ENCODE data around the gene SDCBP2. TPM values are rescaled to one million over a fixed set of nuclear protein-coding genes. Genes with fewer than 3 reads are reported as not detected.
A peak's percentile ranks its signal among the peaks of the same experiment; 100 is the strongest.

The SDCBP2 gene
- total and polyA plus RNA-seq, 4 donors, result 4.1 to 20.1 (median 14.3) TPM

- WGBS (ENCODE audit: insufficient coverage), result 100% methylated on average over 2 of the region's 3 CpGs
- H3K27ac ChIP-seq (ENCODE audit: low read depth, low read length), result no peak overlapping the region
- peaks cover 9% of the 10 kb centered on the region for H3K36me3 ChIP-seq (ENCODE audit: control insufficient read depth, insufficient read depth, low read length)
- H3K27me3 ChIP-seq (ENCODE audit: control insufficient read depth, insufficient read depth, low read length), result no peaks in the 10 kb centered on the region
- peaks cover 42% of the 10 kb centered on the region for H3K4me1 ChIP-seq (ENCODE audit: control insufficient read depth, insufficient read depth, low read length)
- no peak for DNase-seq (ENCODE audit: low read depth in 4 of 6, low spot score in 6 of 6)
- no peaks in the 10 kb centered on the region for H3K9me3 ChIP-seq (ENCODE audit: control insufficient read depth, insufficient read depth, low read length)
- no peak overlapping the region for H3K4me3 ChIP-seq (ENCODE audit: low read depth, low read length)
Observed at GRCh38 chr20:1269850-1270249, 59.1 kb downstream of the SDCBP2 start.

- Histone ChIP-seq H3K4me3 (ENCODE audit: low read depth, low read length) (no peak overlapping the region), H3K9me3 (ENCODE audit: control insufficient read depth, insufficient read depth, low read length) (no peaks in the 10 kb centered on the region), H3K27me3 (ENCODE audit: control insufficient read depth, insufficient read depth, low read length) (no peaks in the 10 kb centered on the region), H3K36me3 (ENCODE audit: control insufficient read depth, insufficient read depth, low read length) (peaks cover 9% of the 10 kb centered on the region), H3K4me1 (ENCODE audit: control insufficient read depth, insufficient read depth, low read length) (peaks cover 36% of the 10 kb centered on the region), H3K27ac (ENCODE audit: low read depth, low read length) (no peak overlapping the region)
- DNase-seq (ENCODE audit: low read depth in 4 of 6, low spot score in 6 of 6), result no peak
- 92% methylated on average over 6 of the region's 8 CpGs for WGBS (ENCODE audit: insufficient coverage)
Observed at GRCh38 chr20:1269235-1269634, 59.7 kb downstream of the SDCBP2 start.

GRCh38 chr20:1267809-1268374 lies 61.0 kb downstream of the SDCBP2 start:
- WGBS (ENCODE audit: insufficient coverage), result 92% methylated on average over 2 of the region's 3 CpGs
- no peak overlapping the region for H3K4me3 ChIP-seq (ENCODE audit: low read depth, low read length)

DNA sequence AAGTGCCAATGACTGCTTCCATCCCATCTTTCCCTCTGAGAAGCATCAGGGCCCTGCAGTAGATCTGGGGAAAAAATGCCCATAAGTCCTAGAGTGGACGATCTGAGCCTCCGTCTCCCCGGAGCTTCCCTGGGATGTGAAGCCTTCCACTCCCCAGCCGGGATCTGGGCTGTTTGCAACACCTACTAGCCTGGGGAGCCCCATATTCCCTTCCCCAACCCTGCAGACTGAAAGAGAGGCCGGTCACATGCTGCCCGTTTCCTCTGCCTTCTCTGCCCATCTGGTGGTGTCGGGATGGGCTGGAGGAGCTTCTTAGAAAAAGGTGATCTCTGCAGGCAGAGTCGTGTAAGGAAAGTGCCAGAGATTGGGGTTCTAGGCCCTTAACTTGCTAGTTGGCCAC lies 61.8 kb downstream of the SDCBP2 start:
- Histone ChIP-seq H3K27me3 (ENCODE audit: control insufficient read depth, insufficient read depth, low read length) (no peaks in the 10 kb centered on the region), H3K9me3 (ENCODE audit: control insufficient read depth, insufficient read depth, low read length) (peaks cover 1% of the 10 kb centered on the region), H3K36me3 (ENCODE audit: control insufficient read depth, insufficient read depth, low read length) (peaks cover 6% of the 10 kb centered on the region), H3K27ac (ENCODE audit: low read depth, low read length) (no peak overlapping the region), H3K4me1 (ENCODE audit: control insufficient read depth, insufficient read depth, low read length) (peaks cover 24% of the 10 kb centered on the region), H3K4me3 (ENCODE audit: low read depth, low read length) (peak overlapping the region; percentile 55)
- DNase-seq (ENCODE audit: low read depth in 4 of 6, low spot score in 6 of 6), result no peak
- WGBS (ENCODE audit: insufficient coverage), result 21% methylated on average over 6 of the region's 8 CpGs

More at GRCh38 chr20:1267809-1268374, 61.0 kb downstream of the SDCBP2 start:
- Histone ChIP-seq H3K9me3 (ENCODE audit: control insufficient read depth, insufficient read depth, low read length) (no peaks in the 10 kb centered on the region), H3K27ac (ENCODE audit: low read depth, low read length) (no peak overlapping the region), H3K4me1 (ENCODE audit: control insufficient read depth, insufficient read depth, low read length) (peaks cover 30% of the 10 kb centered on the region), H3K27me3 (ENCODE audit: control insufficient read depth, insufficient read depth, low read length) (no peaks in the 10 kb centered on the region), H3K36me3 (ENCODE audit: control insufficient read depth, insufficient read depth, low read length) (peaks cover 8% of the 10 kb centered on the region)
- no peak for DNase-seq (ENCODE audit: low read depth in 4 of 6, low spot score in 6 of 6)

DNA sequence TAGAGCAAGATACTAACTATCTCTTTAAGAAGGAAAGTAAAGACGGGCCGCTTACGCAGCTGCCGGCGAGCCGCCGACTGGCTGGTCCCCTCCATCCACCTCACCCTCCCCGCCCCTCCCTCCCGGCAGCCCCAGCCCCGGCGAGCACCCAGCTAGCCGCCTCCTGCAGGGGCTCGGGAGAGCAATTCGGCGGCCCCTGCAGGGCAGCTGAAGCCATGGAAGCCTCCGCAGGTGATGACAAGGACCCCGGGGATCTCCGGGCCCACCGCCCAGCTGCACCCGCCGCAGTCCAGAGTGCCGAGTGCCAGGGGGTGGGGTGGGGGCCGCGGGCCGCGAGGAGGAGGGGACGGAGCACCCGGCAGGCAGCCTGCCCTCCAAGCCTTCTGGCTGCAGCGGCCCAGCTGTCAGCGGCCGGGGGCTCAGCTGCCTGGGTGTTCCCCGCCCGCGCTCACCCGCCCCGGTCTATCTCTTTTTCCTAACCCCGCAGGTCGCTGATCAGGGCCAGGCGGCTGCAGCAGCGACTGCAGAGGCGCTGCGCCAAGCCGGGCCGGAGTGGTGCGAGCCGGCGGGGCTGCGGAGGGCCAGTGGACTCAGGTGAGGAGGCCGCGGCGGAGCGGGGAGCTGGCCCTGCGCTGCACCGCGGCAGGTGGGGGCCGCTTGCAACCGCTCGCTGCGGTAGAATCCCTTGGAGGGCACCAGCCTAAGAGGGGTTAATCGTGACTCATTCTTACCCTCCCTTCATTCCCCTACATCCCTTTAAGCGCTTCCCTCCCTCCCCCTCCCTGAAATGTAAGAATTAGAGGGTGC lies 62.6 kb downstream of the SDCBP2 start, which contains the start of gene SNPH:
Gene SNPH (plus strand): TSS at position 128 of the 807 bp plus-strand sequence. CDS start 29,946 bp downstream, outside the sequence.
- WGBS (ENCODE audit: insufficient coverage), result 0% methylated on average over 54 of the region's 61 CpGs
- H3K27me3 ChIP-seq (ENCODE audit: control insufficient read depth, insufficient read depth, low read length), result no peaks in the 10 kb centered on the region
- H3K9me3 ChIP-seq (ENCODE audit: control insufficient read depth, insufficient read depth, low read length), result peaks cover 1% of the 10 kb centered on the region
- H3K4me3 ChIP-seq (ENCODE audit: low read depth, low read length), result peak within 1 kb of the TSS; percentile 55
- peaks cover 24% of the 10 kb centered on the region for H3K4me1 ChIP-seq (ENCODE audit: control insufficient read depth, insufficient read depth, low read length)
- peaks cover 6% of the 10 kb centered on the region for H3K36me3 ChIP-seq (ENCODE audit: control insufficient read depth, insufficient read depth, low read length)
- DNase-seq (ENCODE audit: low read depth in 4 of 6, low spot score in 6 of 6), result peak in 3 of 6 donors; percentile 61 to 92 (median 85)
- peak within 1 kb of the TSS; percentile 8 for H3K27ac ChIP-seq (ENCODE audit: low read depth, low read length)

DNA sequence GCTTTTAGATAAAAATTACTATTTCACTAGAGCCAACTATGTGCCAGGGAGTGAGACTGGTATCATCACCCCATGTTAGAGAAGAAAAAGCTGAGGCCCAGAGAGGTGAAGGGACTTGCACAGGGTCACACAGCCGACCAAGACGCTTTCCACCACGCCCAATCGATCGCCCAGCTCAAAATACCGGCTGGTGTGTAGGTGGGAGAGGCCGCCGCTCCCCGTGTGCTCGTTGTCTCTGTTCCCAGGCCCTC lies 63.1 kb downstream of the SDCBP2 start:
- 0% methylated on average over 5 of the region's 10 CpGs for WGBS (ENCODE audit: insufficient coverage)
- Histone ChIP-seq H3K4me1 (ENCODE audit: control insufficient read depth, insufficient read depth, low read length) (peaks cover 21% of the 10 kb centered on the region), H3K36me3 (ENCODE audit: control insufficient read depth, insufficient read depth, low read length) (peaks cover 3% of the 10 kb centered on the region), H3K27ac (ENCODE audit: low read depth, low read length) (peak overlapping the region; percentile 8), H3K27me3 (ENCODE audit: control insufficient read depth, insufficient read depth, low read length) (no peaks in the 10 kb centered on the region), H3K9me3 (ENCODE audit: control insufficient read depth, insufficient read depth, low read length) (peaks cover 1% of the 10 kb centered on the region), H3K4me3 (ENCODE audit: low read depth, low read length) (peak overlapping the region; percentile 55)
- DNase-seq (ENCODE audit: low read depth in 4 of 6, low spot score in 6 of 6), result no peak

- H3K4me1 ChIP-seq (ENCODE audit: control insufficient read depth, insufficient read depth, low read length), result peaks cover 19% of the 10 kb centered on the region
- H3K9me3 ChIP-seq (ENCODE audit: control insufficient read depth, insufficient read depth, low read length), result peaks cover 1% of the 10 kb centered on the region
- no peak overlapping the region for H3K27ac ChIP-seq (ENCODE audit: low read depth, low read length)
- peak overlapping the region; percentile 55 for H3K4me3 ChIP-seq (ENCODE audit: low read depth, low read length)
- DNase-seq (ENCODE audit: low read depth in 4 of 6, low spot score in 6 of 6), result no peak
- H3K36me3 ChIP-seq (ENCODE audit: control insufficient read depth, insufficient read depth, low read length), result no peaks in the 10 kb centered on the region
- no peaks in the 10 kb centered on the region for H3K27me3 ChIP-seq (ENCODE audit: control insufficient read depth, insufficient read depth, low read length)
- 82% methylated on average over 1 of the region's 4 CpGs for WGBS (ENCODE audit: insufficient coverage)
Observed at GRCh38 chr20:1265226-1265915, 63.6 kb downstream of the SDCBP2 start.

DNA sequence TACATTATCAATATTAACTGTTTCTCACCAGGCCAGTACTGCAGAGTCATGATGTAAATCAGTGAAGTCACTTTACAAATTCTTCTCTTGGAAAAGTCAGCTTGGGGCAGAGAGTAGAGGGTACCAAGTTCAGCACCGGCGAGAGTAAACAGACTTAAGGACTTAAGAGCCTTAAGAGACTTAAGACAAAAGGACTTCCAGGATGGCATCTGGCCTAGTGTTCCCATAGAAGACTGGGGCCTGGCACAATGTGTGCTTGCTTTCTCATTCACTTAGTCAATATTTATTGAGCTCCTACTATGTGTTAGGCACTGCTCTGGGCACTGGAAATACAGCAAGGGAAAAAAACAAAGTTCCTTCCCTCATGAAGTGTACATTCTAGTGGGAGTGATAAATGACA lies 64.2 kb downstream of the SDCBP2 start:
- DNase-seq (ENCODE audit: low read depth in 4 of 6, low spot score in 6 of 6), result no peak
- Histone ChIP-seq H3K27me3 (ENCODE audit: control insufficient read depth, insufficient read depth, low read length) (no peaks in the 10 kb centered on the region), H3K9me3 (ENCODE audit: control insufficient read depth, insufficient read depth, low read length) (peaks cover 1% of the 10 kb centered on the region), H3K36me3 (ENCODE audit: control insufficient read depth, insufficient read depth, low read length) (no peaks in the 10 kb centered on the region), H3K27ac (ENCODE audit: low read depth, low read length) (no peak overlapping the region), H3K4me3 (ENCODE audit: low read depth, low read length) (no peak overlapping the region), H3K4me1 (ENCODE audit: control insufficient read depth, insufficient read depth, low read length) (peaks cover 19% of the 10 kb centered on the region)
- WGBS (ENCODE audit: insufficient coverage), result no CpG with 5 or more reads among the region's 2 CpGs

- Histone ChIP-seq H3K4me1 (ENCODE audit: control insufficient read depth, insufficient read depth, low read length) (peaks cover 19% of the 10 kb centered on the region), H3K27ac (ENCODE audit: low read depth, low read length) (no peak overlapping the region), H3K9me3 (ENCODE audit: control insufficient read depth, insufficient read depth, low read length) (peaks cover 1% of the 10 kb centered on the region), H3K27me3 (ENCODE audit: control insufficient read depth, insufficient read depth, low read length) (no peaks in the 10 kb centered on the region), H3K36me3 (ENCODE audit: control insufficient read depth, insufficient read depth, low read length) (no peaks in the 10 kb centered on the region), H3K4me3 (ENCODE audit: low read depth, low read length) (no peak overlapping the region)
- no CpG with 5 or more reads among the region's 1 CpG for WGBS (ENCODE audit: insufficient coverage)
- no peak for DNase-seq (ENCODE audit: low read depth in 4 of 6, low spot score in 6 of 6)
Observed at GRCh38 chr20:1263853-1264252, 65.1 kb downstream of the SDCBP2 start.

Data from spinal cord (tissue), 10 donors.